Lower leg skin (tissue), 4 donors: ENCODE data around the gene GHRHR. TPM values are rescaled to one million over a fixed set of nuclear protein-coding genes. Genes with fewer than 3 reads are reported as not detected.
A peak's percentile ranks its signal among the peaks of the same experiment; 100 is the strongest.

Source experiments
- DNase-seq, 2 donors: peaks; one replicate each; pipeline ENCODE4 v3.0.0-alpha.2; 2019; ENCODE audit warnings: low spot score in 2 of 2
- H3K4me3 ChIP-seq: fragments of 200-600 bp; sonication (generic); 2 replicates; pipeline ENCODE4 v1.5.1; 2017; ENCODE audit warnings: mild to moderate bottlenecking, low read depth; ENCODE audit not compliant: poor library complexity, severe bottlenecking
- POLR2A ChIP-seq, 2 donors: fragments of 450-650 bp; IDR thresholded peaks; one replicate each; pipeline ENCODE4 v1.6.1; 2016 to 2017; ENCODE audit warnings: antibody characterized with exemption in 2 of 2, mild to moderate bottlenecking in 1 of 2, moderate library complexity in 1 of 2
- WGBS, 2 donors: methylation state at CpG; one replicate each; pipeline ENCODE4 v1.1.5; 2018; 5-methylcytosine and 5-hydroxymethylcytosine counted together
- intact Hi-C: fragments of 100-400 bp; cut with DNase I; formaldehyde crosslinking; loops from one replicate; pipeline ENCODE4 v1.15.0; 2023; ENCODE audit warnings: low total_unique reads
- total RNA-seq, 4 donors: library from RNA; depleted of rRNA; stranded (reverse); fragments of >200 nt; gene quantifications; one replicate each; pipeline ENCODE4 v1.1.0, GENCODE V29; 2016
- TF ChIP-seq, protein P1 (sequence below), 3 donors: fragments of 450-650 bp; IDR thresholded peaks; one replicate each; pipeline ENCODE4 v1.5.1; 2016; ENCODE audit warnings: antibody characterized with exemption in 3 of 3, mild to moderate bottlenecking in 3 of 3, moderate library complexity in 2 of 3

Gene GHRHR
- total RNA-seq, 4 donors from 2014 or later: not detected

DNA sequence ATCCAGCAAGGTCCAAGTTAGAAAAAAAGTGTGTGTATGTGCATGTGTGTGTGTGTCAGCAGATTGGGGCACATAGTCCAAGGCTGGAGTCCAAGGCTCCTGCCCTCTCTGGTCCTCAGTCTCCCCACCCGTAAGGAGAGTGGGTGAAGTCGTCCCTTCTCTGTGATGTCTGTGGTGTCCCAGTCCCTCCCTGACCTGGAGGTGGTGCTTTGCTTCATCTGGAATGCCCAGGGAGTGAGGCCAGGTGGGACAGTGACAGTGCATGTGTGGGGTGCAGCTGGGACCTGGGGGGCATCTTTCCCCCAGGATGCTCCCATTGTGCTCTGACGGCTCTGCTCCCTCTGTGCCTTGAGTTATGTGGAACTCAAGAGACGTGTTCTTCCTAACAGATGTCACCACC is 34.1 kb upstream of the GHRHR start:
- intact Hi-C loops: no loop called here
- DNase-seq: peak in 1 of 2 donors; percentile 78
- no peak for TF ChIP-seq POLR2A (IDR thresholded peaks at IDR 0.05)
- no peak overlapping the region for H3K4me3 ChIP-seq
- 91 to 92% methylated on average over 4 of the region's 4 CpGs for WGBS, 2 donors

DNA sequence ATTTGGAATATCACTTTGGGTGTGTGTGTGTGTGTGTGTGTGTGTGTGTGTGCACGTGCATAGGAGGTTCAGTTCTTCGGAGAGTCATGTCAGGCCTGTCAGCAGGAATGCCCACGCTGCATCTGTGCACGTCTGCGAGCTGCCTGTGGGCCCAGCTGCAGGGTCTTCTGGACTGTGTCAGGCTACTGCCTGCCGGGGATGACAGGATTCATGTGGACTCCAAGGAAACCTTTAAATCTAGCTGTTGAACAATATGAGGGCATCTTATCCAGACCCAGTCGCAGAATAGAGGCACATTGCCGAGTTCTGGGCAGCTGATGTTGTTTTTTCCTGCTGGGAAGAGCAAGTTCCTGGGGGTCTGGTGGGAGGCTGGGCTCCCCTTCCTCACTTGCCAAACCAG is 33.1 kb upstream of the GHRHR start:
- 68 to 75% methylated on average over 8 of the region's 8 CpGs for WGBS, 2 donors
- TF ChIP-seq, protein P1, sequence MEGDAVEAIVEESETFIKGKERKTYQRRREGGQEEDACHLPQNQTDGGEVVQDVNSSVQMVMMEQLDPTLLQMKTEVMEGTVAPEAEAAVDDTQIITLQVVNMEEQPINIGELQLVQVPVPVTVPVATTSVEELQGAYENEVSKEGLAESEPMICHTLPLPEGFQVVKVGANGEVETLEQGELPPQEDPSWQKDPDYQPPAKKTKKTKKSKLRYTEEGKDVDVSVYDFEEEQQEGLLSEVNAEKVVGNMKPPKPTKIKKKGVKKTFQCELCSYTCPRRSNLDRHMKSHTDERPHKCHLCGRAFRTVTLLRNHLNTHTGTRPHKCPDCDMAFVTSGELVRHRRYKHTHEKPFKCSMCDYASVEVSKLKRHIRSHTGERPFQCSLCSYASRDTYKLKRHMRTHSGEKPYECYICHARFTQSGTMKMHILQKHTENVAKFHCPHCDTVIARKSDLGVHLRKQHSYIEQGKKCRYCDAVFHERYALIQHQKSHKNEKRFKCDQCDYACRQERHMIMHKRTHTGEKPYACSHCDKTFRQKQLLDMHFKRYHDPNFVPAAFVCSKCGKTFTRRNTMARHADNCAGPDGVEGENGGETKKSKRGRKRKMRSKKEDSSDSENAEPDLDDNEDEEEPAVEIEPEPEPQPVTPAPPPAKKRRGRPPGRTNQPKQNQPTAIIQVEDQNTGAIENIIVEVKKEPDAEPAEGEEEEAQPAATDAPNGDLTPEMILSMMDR (IDR thresholded peaks at IDR 0.05): no peak
- no peak for TF ChIP-seq POLR2A (IDR thresholded peaks at IDR 0.05)
- DNase-seq: no peak
- no peak overlapping the region for H3K4me3 ChIP-seq
- intact Hi-C loops: no loop called here

DNA sequence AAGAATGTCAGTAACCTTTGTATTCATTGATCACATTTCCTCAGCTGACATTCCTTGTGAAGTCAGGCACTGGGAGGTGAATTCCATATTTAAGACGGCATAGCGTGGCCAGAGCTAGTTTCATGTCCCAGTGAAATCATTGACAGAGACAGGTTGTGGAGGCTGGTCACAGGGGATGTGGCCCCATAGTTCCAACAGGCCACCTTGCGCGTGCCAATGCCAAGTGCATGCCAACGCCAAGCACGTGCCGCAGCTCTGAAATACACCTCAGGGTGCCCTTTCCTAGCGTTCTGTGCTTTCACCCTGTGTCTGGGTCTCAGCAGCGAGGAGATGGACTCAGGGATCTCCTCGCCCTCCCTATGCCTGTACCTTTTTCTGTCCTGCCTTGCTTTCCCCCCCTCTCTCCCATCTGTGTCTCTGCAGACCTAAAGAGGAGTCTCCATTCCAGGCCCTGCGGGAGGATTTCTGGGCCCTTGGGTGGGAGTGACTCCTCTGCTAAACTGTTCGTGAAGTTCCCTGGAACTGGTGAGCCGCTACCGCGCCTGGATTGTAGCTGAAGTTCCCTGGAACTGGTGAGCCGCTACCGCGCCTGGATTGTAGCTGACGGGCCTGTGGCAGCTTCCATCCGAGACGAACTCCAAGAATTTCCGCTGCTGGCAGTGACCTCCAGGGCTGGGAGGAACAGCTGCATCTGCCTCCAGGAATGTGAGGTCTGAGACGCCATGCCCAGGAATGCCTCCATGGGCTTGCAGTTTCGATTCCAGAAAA is 32.4 kb upstream of the GHRHR start:
- 62 to 76% methylated on average over 24 of the region's 24 CpGs for WGBS, 2 donors

DNA sequence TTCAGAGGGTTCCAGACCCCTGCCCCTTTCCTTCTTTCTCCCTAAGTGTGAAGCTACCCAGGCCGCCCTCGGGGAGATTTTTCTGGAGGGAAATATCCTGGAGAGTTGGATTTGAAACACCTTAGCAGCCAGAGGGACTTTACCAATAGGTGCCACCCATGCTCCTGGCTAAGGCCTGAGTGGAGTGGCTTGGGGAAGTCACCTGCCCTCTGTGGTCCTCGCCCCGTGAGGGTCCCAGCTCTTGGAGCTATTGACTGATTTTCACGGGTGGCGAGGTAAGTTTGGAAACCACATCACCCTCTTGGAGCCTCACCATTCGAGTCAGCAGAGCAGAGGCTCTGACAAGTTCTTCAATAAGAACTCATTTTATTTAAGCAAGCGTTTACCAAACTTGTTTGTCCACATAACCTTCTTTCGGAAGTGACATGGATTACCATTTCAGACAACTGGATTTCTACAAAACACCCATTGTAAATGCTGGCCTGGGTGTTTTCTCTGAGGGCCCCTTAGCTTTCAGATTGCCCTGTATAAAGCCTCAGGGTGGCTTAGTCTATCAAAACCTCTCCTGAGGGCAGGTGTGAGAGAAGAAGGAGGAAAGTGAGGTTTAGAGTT is 31.7 kb upstream of the GHRHR start:
- 71 to 75% methylated on average over 9 of the region's 9 CpGs for WGBS, 2 donors
- TF ChIP-seq, protein P1 (IDR thresholded peaks at IDR 0.05): no peak
- no peak for TF ChIP-seq POLR2A (IDR thresholded peaks at IDR 0.05)
- no peak overlapping the region for H3K4me3 ChIP-seq
- DNase-seq: no peak
- intact Hi-C loops: no loop called here

More for the DNA sequence above, 32.4 kb upstream of the GHRHR start:
- TF ChIP-seq POLR2A (IDR thresholded peaks at IDR 0.05): no peak
- TF ChIP-seq, protein P1 (IDR thresholded peaks at IDR 0.05): no peak
- DNase-seq: peak in 1 of 2 donors; percentile 86
- intact Hi-C loops: no loop called here
- H3K4me3 ChIP-seq: no peak overlapping the region

DNA sequence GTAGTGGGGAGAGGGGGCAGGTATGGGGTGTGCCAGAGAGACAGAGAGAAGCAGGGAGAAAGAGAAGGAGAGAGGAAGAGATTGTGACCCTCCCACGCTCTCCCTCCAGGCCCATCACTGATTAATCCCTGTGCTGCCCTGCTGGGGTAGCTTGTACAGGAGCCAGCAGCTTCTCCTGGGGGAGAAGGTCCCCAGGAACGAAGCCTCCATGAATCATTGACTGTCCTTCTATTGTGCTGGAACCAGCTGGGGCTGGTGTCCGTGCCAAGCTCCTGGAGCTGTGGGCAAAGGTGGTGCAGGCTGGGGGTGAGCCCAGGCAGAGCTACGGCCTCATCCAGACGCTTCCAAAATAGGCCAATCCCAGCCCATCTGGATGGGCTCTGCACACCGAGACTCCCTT is 31.2 kb upstream of the GHRHR start:
- intact Hi-C loops: no loop called here
- DNase-seq: no peak
- no peak overlapping the region for H3K4me3 ChIP-seq
- TF ChIP-seq POLR2A (IDR thresholded peaks at IDR 0.05): no peak
- TF ChIP-seq, protein P1 (IDR thresholded peaks at IDR 0.05): no peak
- 77 to 79% methylated on average over 6 of the region's 6 CpGs for WGBS, 2 donors

DNA sequence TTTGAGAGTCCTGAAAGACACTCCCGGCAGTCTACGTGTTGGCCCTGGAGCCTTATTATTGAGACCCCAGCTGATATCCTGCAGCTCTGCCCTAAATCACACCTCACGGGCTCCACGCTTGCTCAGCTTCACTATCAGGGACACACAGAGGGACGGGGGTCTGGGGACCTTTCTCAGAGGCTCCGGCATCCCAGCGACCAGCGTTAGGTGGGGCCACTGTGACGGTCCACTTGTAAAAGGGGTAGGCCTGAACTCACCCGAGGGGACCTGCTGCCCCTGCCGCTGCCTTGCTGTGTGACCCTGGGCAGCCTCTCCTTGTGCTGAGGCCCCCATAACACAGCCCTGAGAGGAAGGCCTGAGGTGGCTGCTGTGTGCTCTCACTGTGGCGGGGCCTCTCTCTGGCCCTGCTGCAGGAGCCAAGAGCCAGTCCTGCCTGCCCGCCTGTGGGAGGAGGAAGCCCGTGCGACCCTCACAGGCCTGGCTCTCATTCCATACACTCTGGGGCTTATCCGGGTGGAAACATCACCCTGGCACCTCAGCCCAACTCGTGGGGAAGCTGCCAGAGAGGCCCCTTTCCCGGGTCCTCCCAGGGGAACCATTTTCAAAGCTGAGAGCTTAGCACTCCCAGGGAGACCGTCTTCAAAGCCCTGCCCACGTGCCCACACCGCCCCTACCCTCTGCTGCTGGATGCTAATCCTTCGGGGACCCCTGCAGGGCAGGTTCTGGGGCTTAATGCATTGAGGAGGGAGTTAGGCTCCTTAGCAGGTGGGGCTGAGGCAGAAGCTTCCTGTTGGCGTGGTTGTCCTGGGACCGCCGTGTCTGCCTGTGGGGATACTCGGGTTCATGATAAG is 30.4 kb upstream of the GHRHR start:
- DNase-seq: no peak
- TF ChIP-seq, protein P1 (IDR thresholded peaks at IDR 0.05): no peak
- TF ChIP-seq POLR2A (IDR thresholded peaks at IDR 0.05): no peak
- 87 to 88% methylated on average over 19 to 25 of the region's 26 CpGs for WGBS, 2 donors
- H3K4me3 ChIP-seq: no peak overlapping the region
- intact Hi-C loops: no loop called here
